ENCODE data around the gene SCNM1. TPM values are rescaled to one million over a fixed set of nuclear protein-coding genes. Genes with fewer than 3 reads are reported as not detected.

The SCNM1 gene
- total RNA-seq, 1 donor from 2014 or later: 16.6 TPM

GRCh38 chr1:151145304-151146071, 20.5 kb upstream of the SCNM1 start:
- intact Hi-C loops (cut with DNase I): loop anchor here (1.0 to 10.0 kb wide), 3 partner anchors 20 to 271 kb away; partner anchors contain the start of genes ARNT and LYSMD1
- ATAC-seq: peak; percentile 12
- DNase-seq (ENCODE audit: missing footprints): no peak

DNA sequence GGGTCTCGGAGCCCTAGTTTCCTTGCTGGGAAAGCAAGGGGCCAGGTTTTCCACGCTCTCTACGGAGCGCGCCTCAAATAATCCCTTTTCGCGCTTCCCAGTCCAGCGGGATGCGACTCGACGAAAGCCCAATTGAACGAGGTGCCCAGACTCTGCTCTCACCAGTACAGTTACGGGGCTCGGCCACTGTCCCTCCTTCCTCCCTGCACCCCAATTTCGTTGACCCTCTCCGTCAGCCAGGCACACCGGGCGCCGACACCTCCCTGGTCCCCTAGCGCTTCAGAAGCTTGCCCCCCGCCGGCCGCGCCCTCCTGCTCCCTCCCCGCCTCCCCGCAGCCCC, 19.9 kb upstream of the SCNM1 start:
- ATAC-seq (peak; percentile 0), DNase-seq (ENCODE audit: missing footprints) (no peak)
- intact Hi-C loops (cut with DNase I): loop anchor here (1.0 to 10.0 kb wide), 3 partner anchors 19 to 271 kb away; partner anchors contain the start of genes ARNT and LYSMD1

DNA sequence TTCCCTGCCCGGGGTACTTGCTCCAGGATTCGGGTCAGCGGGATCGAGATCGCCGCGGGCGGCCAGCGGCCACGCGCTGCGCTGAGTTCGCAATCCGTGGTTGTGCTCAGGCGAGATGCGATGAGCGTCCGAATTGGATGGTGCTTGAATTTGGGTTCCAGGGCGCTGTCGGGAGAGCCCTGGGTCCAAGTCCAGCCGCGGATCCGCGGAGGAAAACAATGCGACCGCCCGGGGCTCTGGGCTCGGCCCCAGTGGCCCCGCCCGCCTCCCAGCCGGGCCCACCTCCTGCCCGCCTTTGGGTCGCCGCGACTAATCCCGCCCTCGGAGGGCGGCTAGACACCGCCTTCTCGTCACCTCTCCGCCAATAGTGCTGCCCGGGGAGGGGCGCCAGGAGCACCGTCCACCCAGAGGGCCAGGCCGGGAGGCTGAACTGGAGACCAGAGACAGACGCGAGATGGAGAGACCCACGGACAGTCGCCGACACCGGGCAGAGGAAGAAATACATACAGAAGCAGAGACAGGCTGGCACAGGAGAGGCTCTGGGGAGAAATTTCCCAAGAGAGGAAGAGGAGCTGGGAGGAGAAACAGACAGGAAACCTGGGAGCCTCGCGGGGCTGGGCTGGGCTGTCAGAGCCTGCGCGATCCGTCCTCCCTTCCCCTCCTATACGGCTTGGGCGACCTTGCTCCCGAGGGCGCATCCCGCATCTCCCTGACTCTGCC, 19.4 kb upstream of the SCNM1 start, which contains the start of gene SEMA6C:
SEMA6C (minus strand) TSS at position 220 of the 720 bp plus-strand sequence. CDS start 4,010 bp downstream, outside the sequence.
- intact Hi-C loops (cut with DNase I): loop anchor here (1.0 to 10.0 kb wide), 3 partner anchors 19 to 272 kb away; partner anchors contain the start of genes ARNT and LYSMD1
- peak; percentile 97 for ATAC-seq
- DNase-seq (ENCODE audit: missing footprints): peak; percentile 98

DNA sequence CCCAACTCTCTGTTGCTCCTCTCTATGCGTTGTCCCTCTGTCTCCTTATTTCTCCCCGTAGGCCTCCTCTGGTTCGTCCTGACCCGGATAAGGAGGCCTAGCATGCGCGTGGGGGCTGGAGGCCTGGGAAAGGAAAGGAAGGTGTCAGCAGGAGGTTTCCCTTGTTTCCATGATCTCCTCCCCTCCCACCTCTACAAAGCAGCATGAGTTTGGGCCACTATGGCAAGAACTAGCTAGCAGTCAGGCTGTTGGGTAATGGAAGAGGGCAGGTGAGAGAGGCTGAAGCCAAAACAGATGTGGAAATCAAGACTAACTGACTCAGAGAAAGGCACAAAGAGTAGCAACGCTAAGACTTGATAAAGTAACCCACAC, 18.8 kb upstream of the SCNM1 start:
- ATAC-seq (no peak), DNase-seq (ENCODE audit: missing footprints) (no peak)
- intact Hi-C loops (cut with DNase I): loop anchor here (5.0 to 10.0 kb wide), 2 partner anchors 125 to 272 kb away; partner anchors contain the start of gene ARNT

DNA sequence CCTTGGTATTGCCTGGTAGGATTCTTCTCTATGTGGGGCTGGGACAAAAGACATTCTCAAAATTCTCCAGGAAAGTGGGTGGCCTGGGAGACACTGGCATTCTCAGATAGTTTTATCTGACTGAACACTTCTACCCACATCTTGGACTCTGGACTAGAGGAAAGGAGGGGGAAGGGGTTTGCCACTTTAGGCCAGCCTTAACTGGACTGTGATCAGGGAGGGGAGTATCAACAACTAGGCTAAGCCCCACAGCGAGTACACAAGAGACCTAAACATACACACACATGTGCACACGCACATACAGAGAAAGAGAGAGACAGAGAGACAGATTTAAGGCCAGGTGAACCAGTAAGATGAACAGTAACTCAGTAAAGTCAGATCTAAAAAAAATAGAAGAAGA, 18.3 kb upstream of the SCNM1 start:
- no peak for ATAC-seq
- intact Hi-C loops (cut with DNase I): loop anchor here (5.0 to 10.0 kb wide), 2 partner anchors 125 to 273 kb away; partner anchors contain the start of gene ARNT
- DNase-seq (ENCODE audit: missing footprints): no peak

- ATAC-seq (peak; percentile 70), DNase-seq (ENCODE audit: missing footprints) (peak; percentile 85)
- intact Hi-C loops (cut with DNase I): loop anchor here (2.0 kb wide), 1 partner anchor 56 kb away; no protein-coding TSS in a partner anchor
These were observed 9.5 kb upstream of the SCNM1 start, which contains the start of gene TNFAIP8L2 for GRCh38 chr1:151156515-151156819. Gene TNFAIP8L2 (plus strand): TSS chr1:151156649. CDS start chr1:151158698, 2,049 bp downstream.

DNA sequence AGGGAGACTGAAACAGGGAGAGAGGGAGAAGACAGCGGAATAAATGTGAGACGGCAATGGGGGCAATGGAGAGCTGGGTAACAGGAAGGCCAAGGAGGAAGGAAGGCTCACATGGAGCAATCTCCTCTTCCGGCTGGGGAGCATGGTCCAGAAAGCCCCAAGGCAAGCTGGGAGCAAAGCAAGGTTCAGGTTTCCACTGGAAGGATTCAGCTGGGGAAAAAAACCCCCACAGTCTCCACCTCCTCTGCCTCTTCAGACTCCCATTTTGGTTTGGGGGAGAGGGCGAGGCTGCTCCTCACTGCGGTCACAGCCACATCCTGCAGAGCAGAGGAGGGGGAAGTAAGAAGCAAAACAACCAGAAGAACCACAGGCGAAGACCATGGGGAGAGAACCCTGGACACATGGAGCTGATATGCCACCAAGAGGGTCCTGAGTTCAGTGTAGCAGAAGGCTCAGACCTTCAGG, 8.8 kb upstream of the SCNM1 start:
- peak; percentile 49 for ATAC-seq
- intact Hi-C loops (cut with DNase I): loop anchor here (2.0 kb wide), 1 partner anchor 56 kb away; no protein-coding TSS in a partner anchor
- no peak for DNase-seq (ENCODE audit: missing footprints)

DNA sequence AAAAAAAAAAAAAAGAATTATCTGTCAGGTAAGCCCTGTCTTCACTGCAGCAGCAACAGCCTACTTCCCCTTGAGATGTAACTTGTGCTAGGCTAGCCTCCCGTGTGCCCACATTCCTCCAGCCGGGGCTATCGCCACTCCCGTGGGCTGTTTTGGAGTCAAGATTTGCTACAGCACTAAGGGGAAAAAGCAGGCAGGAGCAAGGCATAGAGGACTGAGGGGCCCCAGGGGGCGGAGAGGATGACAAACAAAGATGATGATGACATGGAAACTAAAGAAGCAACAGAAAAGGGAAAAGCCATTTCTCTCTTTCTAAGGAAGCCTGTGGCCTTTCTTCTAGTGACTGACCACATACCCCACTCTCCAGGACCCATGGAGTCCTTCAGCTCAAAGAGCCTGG, 7.6 kb upstream of the SCNM1 start:
- ATAC-seq (no peak), DNase-seq (ENCODE audit: missing footprints) (no peak)
- intact Hi-C loops (cut with DNase I): no loop called here

GRCh38 chr1:151158751-151159251, 7.1 kb upstream of the SCNM1 start:
- intact Hi-C loops (cut with DNase I): no loop called here

DNA sequence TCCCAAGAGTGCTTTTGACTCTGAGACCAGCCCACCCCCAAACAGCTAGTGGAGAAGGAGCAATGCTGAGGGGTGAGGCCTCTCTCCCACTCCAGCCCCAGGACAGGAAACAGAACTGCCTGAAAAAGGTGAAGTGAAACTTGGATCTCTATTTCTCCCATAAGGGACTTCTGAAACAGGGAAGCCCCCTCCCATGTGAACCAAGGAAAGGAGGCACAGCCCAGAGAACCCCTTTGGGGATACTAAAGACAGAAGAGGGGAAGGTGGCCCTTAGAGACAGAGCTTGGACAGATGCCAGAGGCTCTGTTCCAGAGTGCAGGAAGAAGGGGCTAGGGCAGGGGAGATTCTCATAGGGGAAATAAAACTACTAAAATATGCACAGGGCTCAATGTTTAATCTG, 6.6 kb upstream of the SCNM1 start:
- ATAC-seq: no peak
- intact Hi-C loops (cut with DNase I): no loop called here
- DNase-seq (ENCODE audit: missing footprints): no peak

More at GRCh38 chr1:151158751-151159251, 7.1 kb upstream of the SCNM1 start:
- no peak for ATAC-seq
- no peak for DNase-seq (ENCODE audit: missing footprints)

GRCh38 chr1:151164732-151165280, 1.1 kb upstream of the SCNM1 start:
- intact Hi-C loops (cut with DNase I): loop anchor here (1.0 kb wide), 1 partner anchor 19 kb away; the partner anchor contains the start of gene SEMA6C
- ATAC-seq: peak; percentile 27
- DNase-seq (ENCODE audit: missing footprints): peak; percentile 71

DNA sequence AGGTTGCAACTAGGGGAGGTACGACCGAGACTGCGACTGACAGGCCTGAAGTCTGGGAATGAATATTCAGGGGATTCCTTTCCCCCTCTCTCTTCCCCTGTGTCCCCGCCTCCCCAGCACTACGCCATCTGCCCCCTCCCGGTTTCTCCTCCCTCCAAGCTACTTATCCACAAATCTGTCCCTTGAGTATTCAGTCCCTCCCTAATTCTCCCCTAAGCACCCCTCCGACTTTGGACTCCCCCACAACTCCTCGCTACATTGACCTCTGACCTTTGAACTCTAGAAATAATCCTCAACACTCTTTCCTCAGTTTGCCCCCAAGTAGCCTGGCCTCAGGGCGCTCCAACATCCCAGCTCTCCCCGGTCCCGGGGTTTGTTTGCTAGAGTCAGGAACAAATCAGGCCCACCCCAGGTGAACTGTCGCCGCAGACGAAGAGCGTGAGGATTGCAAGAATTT, 635 bp upstream of the SCNM1 start:
- ATAC-seq (peak; percentile 74), DNase-seq (ENCODE audit: missing footprints) (no peak)
- intact Hi-C loops (cut with DNase I): loop anchor here (1.0 kb wide), 1 partner anchor 19 kb away; the partner anchor contains the start of gene SEMA6C

GRCh38 chr1:151166505-151166956, 587 bp downstream of the SCNM1 start:
- intact Hi-C loops (cut with DNase I): no loop called here
- ATAC-seq: no peak

GRCh38 chr1:151167116-151167515, 1.2 kb downstream of the SCNM1 start:
- ATAC-seq (no peak), DNase-seq (ENCODE audit: missing footprints) (no peak)
- intact Hi-C loops (cut with DNase I): no loop called here

More at GRCh38 chr1:151166505-151166956, 587 bp downstream of the SCNM1 start:
- DNase-seq (ENCODE audit: missing footprints): no peak

DNA sequence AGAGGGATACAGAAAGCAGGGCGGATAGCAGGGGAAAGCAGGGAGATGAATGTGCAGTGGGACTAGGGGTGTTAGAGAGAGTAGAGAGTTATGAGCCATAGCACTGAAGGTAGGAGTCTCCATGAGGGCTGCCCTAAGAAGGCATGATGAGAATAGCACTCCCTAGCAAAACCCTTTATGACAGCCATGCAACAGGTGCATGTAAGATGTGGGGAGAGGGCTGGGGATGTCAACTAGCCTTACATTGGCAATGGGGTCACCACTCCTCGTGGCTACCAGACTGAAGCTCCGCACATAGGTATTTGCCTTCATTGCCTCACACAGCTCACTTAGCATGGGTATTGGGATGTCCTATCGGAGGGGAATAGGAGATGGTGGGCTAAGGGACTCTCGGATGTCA, 5.2 kb downstream of the SCNM1 start:
- DNase-seq (ENCODE audit: missing footprints) (no peak), ATAC-seq (no peak)
- intact Hi-C loops (cut with DNase I): no loop called here

DNA sequence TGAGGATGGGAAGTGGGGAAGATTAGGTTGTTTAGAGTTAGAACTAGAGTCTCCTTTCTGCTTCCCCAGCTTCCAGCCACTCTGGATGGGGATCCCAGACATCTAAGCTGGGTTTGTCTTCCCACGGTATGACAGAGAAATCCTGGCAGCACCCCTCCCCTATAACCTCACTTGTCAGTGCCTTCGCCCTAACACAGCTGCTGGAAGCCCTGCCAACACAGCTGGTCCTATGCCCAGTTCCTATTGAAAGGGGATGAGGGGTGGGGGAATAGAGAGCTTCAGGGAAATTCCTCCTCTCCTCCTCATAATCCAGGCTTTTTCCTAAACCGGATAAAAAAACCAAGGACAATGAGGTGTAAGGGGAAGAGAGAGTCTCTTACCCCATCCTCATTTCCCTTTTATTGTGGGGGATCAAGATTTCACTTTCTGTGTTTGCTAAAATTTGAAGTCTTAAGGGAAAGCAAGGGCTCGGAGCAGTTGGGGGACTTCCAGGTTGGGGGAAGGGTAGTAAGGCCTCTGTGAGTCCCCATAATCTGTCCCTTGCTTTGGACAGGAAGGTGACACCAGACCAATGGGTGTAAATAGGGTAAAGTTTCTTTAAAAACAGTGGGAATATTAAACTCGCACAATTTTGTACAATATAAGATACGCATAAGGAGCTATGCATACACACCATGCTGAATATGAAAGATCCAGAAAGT, 9.2 kb downstream of the SCNM1 start:
- DNase-seq (ENCODE audit: missing footprints): no peak
- peak; percentile 49 for ATAC-seq
- intact Hi-C loops (cut with DNase I): no loop called here

DNA sequence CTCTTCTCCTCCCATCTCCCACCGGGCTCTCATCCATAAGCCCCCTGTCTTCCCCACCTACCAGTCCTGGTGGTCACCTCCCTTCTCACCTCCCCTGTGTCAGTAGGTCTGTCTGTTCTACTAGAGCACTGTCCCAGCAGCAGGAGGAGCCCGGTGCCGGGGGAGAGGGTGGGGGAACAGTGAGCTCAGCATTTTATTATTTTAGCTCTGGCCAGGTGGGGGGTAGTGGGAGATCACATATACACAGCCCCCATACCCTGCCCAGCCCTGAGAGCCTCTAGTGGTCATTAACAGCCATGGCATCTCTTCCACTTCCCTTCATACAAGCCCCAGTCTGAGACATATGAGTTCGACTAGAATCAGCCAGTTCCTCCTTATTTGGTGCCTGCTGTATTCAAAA, 9.9 kb downstream of the SCNM1 start, which contains the start of gene TMOD4:
TMOD4 (minus strand) TSS at position 119 of the 400 bp plus-strand sequence. CDS start 1,106 bp downstream, outside the sequence.
- intact Hi-C loops (cut with DNase I): no loop called here
- no peak for DNase-seq (ENCODE audit: missing footprints)
- ATAC-seq: peak; percentile 48

DNA sequence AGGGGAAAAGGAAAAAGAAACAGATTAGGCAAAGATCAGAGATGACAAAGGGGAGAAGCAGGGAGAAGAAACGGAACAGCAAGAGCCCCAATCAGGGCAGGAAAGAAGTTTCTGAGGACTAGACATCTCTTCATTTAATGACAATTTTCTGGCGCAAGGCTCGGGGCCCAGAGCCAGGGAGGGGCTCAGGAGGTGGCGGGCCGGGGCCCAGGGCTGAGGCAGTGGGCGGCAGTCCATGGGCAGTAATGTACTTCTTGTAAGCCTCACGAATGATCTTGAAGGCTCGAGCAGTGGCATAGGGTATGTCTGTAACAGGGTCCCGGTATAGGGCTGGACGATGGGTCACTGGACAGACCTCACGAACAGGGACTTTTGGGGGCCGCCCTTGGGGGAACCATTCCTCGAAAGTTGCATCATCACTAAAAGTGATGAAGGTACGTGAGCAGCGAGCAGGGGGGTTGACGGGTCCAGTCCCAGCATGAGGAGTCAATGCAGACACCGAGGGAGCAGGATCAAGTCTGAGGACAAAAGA, 10.6 kb downstream of the SCNM1 start:
- ATAC-seq (no peak), DNase-seq (ENCODE audit: missing footprints) (no peak)
- intact Hi-C loops (cut with DNase I): no loop called here

All from Right ventricle myocardium inferior (tissue), 1 donor.